Heart right ventricle (tissue), 16 donors: ENCODE data around the gene CENPVL2. TPM values are rescaled to one million over a fixed set of nuclear protein-coding genes. Genes with fewer than 3 reads are reported as not detected.
"Not testable (repeated sequence)": the region's sequence is repeated elsewhere in the genome, so short reads cannot be mapped to it uniquely, and the experiment has no call there.

Source experiments
- ATAC-seq, 8 donors: fragments of 200-7000 bp; cut with Tn5 transposase; one replicate each; pipeline ENCODE4 v1.9.1; 2020; ENCODE audit warnings: mild to moderate bottlenecking in 8 of 8, moderate library complexity in 8 of 8, moderate number of reproducible peaks in 1 of 8
- DNase-seq, 2 donors: peaks; one replicate each; pipeline ENCODE4 v3.0.0-alpha.2; 2020
- H3K27ac ChIP-seq, 10 donors: fragments of 200-600 bp; sonication (generic) in 2 of 10; one replicate each; pipeline versions ENCODE4 v1.5.0 to v1.8.0; 2020 to 2022; ENCODE audit warnings: mild to moderate bottlenecking in 3 of 10
- H3K27me3 ChIP-seq, 7 donors: fragments of 200-600 bp; one replicate each; pipeline ENCODE4 v1.8.0; 2021 to 2022; ENCODE audit warnings: mild to moderate bottlenecking in 2 of 7
- H3K36me3 ChIP-seq, 9 donors: fragments of 200-600 bp; sonication (generic) in 1 of 9; one replicate each; pipeline versions ENCODE4 v1.5.0 to v1.8.0; 2020 to 2022; ENCODE audit warnings: mild to moderate bottlenecking in 2 of 9
- H3K4me1 ChIP-seq, 9 donors: fragments of 200-600 bp; sonication (generic) in 1 of 9; one replicate each; pipeline versions ENCODE4 v1.5.0 to v1.8.0; 2020 to 2022; ENCODE audit warnings: mild to moderate bottlenecking in 4 of 9
- H3K4me3 ChIP-seq, 10 donors: fragments of 200-600 bp; sonication (generic) in 2 of 10; one replicate each; pipeline versions ENCODE4 v1.5.0 to v1.8.0; 2020 to 2022; ENCODE audit warnings: mild to moderate bottlenecking in 7 of 10, moderate library complexity in 2 of 10
- H3K9me3 ChIP-seq, 11 donors: fragments of 200-600 bp in 10 of 11; sonication (generic) in 2 of 11; one replicate each; pipeline versions ENCODE4 v1.5.0 to v1.8.0; 2013 to 2022; ENCODE audit warnings: mild to moderate bottlenecking in 2 of 11, control low read depth in 1 of 11, moderate library complexity in 1 of 11
- WGBS, 2 donors: extraction: QIAGEN DNeasy Blood & Tissue Kit; methylation state at CpG; one replicate each; pipeline ENCODE4 v1.1.7; 2013; ENCODE audit warnings: inconsistent platforms in 1 of 2; 5-methylcytosine and 5-hydroxymethylcytosine counted together
- intact Hi-C, 10 donors: fragments of 100-400 bp; cut with DNase I; formaldehyde crosslinking; loops; one replicate each; pipeline versions ENCODE4 v1.11.1 to v1.14.2; 2022
- polyA plus RNA-seq, 2 donors: library from polyadenylated mRNA; stranded (reverse); fragments of 200-250 nt; gene quantifications; one replicate each; pipeline ENCODE4 v1.2.3, GENCODE V29; 2013
- total RNA-seq, 10 donors: library from RNA; stranded (reverse); fragmentation: NEBNext Ultra II Directional in 3 of 10; extraction: Animal tissue kit (Norgen Biotek cat#: 25700) in 3 of 10; gene quantifications; one replicate each; pipeline versions ENCODE4 v1.2.1 to v1.2.4, GENCODE V29; 2021 to 2023
- TF ChIP-seq, protein P1 (sequence below), 9 donors: fragments of 200-600 bp; sonication (generic) in 2 of 9; IDR thresholded peaks; one replicate each; pipeline versions ENCODE4 v1.5.0 to v1.8.0; 2021 to 2022; ENCODE audit warnings: antibody characterized with exemption in 9 of 9, mild to moderate bottlenecking in 5 of 9, moderate library complexity in 1 of 9
- donor health status: Arrhythmogenic right ventricular cardiomyopathy.
- donor health status: ischemic (EF 13 %, LVEDD 7.1; RV severe dilation, severe dysfunction).
- donor health status: healthy with polysubstance abuse.
- donor health status: DM: no; HTN: yes; CAD: no.
- donor health status: DM: no; HTN: no; CAD: no.
- donor health status: ischemic (EF 25% LVEDD 6.9; RV normal size, moderate dysfunction).
- donor health status: ischemic (EF 25% LVEDD 5.7; RV mildly dilated, moderate dysfunction).
- donor health status: healthy.
- donor health status: DM: yes; HTN: yes; CAD: no.
- donor health status: Ischemic cardiomyopathy.
- donor health status: ischemic (EF 35%, LVEDD 5.7; RV mildly dilated, moderate dysfunction).
- donor health status: nonischemic (EF 11% LVEDD 7.7; RV severe dilation, severe dysfunction).
- donor health status: DM: yes; HTN: yes; CAD: no.
- donor health status: PGD.
- donor health status: ischemic (EF 29% LVEDD 5.4; RV normal size, mild dysfunction).
- donor health status: nonischemic (EF 23%, LVEDD 6.1; RV moderate dilation, normal function).

The CENPVL2 gene
- total and polyA plus RNA-seq, 12 donors = not detected

DNA sequence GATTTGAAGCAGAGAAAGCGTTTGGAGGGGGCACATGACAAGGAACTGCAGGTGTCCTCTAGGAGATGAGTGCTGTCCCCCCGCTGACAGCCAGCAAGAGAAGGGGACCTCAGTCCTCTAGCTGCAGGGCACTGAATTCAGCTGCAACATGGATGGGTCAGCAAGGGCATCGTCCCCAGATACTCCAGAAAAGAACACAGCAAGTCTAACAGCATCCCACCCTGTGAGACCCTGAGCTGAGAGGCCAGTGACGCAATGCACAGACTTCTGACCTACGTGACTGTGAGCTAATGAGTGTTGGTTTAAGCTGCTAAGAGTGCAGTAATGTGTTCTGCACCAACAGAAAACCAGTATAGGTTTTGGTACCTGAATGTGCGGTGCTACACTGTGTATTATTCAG, 11.6 kb upstream of the CENPVL2 start:
- H3K4me1 ChIP-seq = no peaks in the 10 kb centered on the region
- peaks cover 0 to 30% (median 0%) of the 10 kb centered on the region in 7 donors for H3K27me3 ChIP-seq
- DNase-seq (no peak), ATAC-seq (no peak)
- H3K4me3 ChIP-seq = no peak overlapping the region
- TF ChIP-seq, protein P1, sequence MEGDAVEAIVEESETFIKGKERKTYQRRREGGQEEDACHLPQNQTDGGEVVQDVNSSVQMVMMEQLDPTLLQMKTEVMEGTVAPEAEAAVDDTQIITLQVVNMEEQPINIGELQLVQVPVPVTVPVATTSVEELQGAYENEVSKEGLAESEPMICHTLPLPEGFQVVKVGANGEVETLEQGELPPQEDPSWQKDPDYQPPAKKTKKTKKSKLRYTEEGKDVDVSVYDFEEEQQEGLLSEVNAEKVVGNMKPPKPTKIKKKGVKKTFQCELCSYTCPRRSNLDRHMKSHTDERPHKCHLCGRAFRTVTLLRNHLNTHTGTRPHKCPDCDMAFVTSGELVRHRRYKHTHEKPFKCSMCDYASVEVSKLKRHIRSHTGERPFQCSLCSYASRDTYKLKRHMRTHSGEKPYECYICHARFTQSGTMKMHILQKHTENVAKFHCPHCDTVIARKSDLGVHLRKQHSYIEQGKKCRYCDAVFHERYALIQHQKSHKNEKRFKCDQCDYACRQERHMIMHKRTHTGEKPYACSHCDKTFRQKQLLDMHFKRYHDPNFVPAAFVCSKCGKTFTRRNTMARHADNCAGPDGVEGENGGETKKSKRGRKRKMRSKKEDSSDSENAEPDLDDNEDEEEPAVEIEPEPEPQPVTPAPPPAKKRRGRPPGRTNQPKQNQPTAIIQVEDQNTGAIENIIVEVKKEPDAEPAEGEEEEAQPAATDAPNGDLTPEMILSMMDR (IDR thresholded peaks at IDR 0.05) = no peak
- intact Hi-C loops = no loop called here
- no peak overlapping the region for H3K27ac ChIP-seq
- H3K9me3 ChIP-seq = no peaks in the 10 kb centered on the region
- WGBS, 2 donors = 72 to 85% methylated on average over 6 of the region's 6 CpGs
- no peaks in the 10 kb centered on the region for H3K36me3 ChIP-seq

DNA sequence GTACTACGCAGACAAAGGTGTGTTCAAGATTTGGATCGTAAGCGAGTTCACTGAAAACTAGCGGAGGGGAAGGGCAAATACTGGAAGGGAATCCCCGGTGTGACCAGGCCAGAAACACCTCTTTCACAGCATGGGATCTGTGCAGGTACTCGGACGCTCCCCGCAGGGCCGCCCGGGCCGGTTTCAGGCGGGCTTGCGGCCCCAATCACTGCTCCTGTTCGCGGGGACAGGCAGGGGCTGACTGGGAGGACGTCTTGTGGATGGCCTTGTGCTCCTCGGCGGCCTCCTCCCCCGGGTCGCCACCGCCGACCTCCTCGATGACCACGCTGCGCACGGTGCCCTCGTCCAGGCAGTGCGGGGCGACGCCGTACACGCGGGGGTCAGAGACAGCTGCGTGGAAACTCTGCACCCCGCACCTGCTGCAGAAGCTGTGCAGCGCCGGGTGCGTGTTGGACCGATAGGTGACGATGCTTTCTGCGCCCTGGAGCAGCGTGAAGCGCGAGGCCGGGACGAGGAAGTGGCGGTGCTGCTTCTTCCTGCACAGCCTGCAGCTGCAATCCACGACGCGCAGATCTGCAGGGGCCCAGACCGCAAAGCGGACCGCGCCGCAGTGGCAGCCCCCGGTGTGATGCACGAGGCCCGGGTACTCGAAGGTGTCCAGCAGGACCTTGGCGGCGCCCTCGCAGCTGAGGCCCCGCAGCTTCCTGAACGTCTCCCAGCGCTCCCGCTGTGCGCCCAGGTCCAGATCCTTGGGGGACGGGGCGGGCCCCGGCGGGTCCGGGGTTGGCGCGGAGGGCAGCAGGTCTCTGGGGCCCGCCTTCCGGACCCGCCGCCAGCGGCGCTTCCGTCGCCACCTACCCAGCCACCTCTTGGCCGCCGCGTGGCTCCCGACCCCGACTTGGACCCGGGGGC, 567 bp downstream of the CENPVL2 start:
- DNase-seq, H3K27me3 ChIP-seq, H3K36me3 ChIP-seq, H3K9me3 ChIP-seq, H3K4me3 ChIP-seq, intact Hi-C loops, H3K4me1 ChIP-seq, H3K27ac ChIP-seq, ATAC-seq: not testable (repeated sequence)
- no CpG with 5 or more reads among the region's 88 CpGs for WGBS, 2 donors

- not testable (repeated sequence) for DNase-seq
Observed at GRCh38 chrX:51679689-51680433, 2.8 kb downstream of the CENPVL2 start.

DNA sequence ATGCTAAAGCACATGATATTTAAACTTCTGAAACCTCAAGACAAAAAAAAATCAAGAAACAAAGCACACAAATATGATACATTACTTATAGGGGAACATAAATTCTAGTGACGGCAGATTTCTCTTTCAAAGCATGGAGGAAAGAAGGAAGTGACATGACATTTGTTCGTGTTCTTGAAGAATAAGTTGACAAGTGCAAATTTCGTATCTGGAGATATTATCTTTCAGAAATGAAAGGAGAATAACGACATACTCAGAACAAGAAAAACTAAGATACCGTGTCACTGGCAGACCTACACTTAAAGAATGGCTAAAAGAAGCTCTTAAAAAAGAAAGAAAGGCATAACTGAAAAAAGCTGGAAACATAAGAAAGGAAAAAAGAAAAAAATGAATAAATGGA, 16.6 kb downstream of the CENPVL2 start:
- Histone ChIP-seq H3K27ac (no peak overlapping the region), H3K4me3 (no peak overlapping the region), H3K9me3 (no peaks in the 10 kb centered on the region), H3K36me3 (no peaks in the 10 kb centered on the region), H3K27me3 (peaks cover 0 to 40% (median 0%) of the 10 kb centered on the region in 7 donors), H3K4me1 (no peaks in the 10 kb centered on the region)
- TF ChIP-seq, protein P1 (IDR thresholded peaks at IDR 0.05) = no peak
- DNase-seq (no peak), ATAC-seq (no peak)
- intact Hi-C loops = no loop called here
- 45 to 59% methylated on average over 5 of the region's 5 CpGs for WGBS, 2 donors

More at GRCh38 chrX:51679689-51680433, 2.8 kb downstream of the CENPVL2 start:
- H3K27ac ChIP-seq, intact Hi-C loops, H3K4me1 ChIP-seq, ATAC-seq, H3K36me3 ChIP-seq, H3K27me3 ChIP-seq, H3K4me3 ChIP-seq, H3K9me3 ChIP-seq: not testable (repeated sequence)
- WGBS, 2 donors = no CpG with 5 or more reads among the region's 18 CpGs

DNA sequence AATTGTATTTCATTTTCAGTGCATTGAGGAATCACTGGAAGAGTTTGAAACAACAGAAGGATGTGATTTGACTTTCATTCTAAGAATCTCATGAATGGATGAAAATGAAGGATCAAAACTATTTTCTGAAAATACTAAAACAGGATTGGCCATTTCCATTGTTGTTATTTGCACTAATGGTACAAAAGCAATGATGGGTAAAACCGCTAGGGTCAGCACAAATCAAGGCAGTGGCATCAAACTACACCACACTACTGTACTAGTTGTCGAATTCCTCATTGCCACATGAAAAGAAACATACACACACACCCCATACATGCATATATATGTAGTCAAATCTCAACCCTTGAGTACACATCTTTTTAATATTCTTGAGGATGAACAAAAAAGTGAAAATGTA, 39.3 kb downstream of the CENPVL2 start:
- ATAC-seq (no peak), DNase-seq (no peak)
- no peak overlapping the region for H3K4me3 ChIP-seq
- TF ChIP-seq, protein P1 (IDR thresholded peaks at IDR 0.05) = no peak
- H3K27ac ChIP-seq = no peak overlapping the region
- H3K36me3 ChIP-seq = no peaks in the 10 kb centered on the region
- no peaks in the 10 kb centered on the region for H3K9me3 ChIP-seq
- intact Hi-C loops = no loop called here
- peaks cover 0 to 59% (median 0%) of the 10 kb centered on the region in 7 donors for H3K27me3 ChIP-seq
- no peaks in the 10 kb centered on the region for H3K4me1 ChIP-seq
- 62 to 70% methylated on average over 2 of the region's 2 CpGs for WGBS, 2 donors
